ENCODE measurements around the gene TBX21.

TBX21 gene, protein sequence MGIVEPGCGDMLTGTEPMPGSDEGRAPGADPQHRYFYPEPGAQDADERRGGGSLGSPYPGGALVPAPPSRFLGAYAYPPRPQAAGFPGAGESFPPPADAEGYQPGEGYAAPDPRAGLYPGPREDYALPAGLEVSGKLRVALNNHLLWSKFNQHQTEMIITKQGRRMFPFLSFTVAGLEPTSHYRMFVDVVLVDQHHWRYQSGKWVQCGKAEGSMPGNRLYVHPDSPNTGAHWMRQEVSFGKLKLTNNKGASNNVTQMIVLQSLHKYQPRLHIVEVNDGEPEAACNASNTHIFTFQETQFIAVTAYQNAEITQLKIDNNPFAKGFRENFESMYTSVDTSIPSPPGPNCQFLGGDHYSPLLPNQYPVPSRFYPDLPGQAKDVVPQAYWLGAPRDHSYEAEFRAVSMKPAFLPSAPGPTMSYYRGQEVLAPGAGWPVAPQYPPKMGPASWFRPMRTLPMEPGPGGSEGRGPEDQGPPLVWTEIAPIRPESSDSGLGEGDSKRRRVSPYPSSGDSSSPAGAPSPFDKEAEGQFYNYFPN

DNA sequence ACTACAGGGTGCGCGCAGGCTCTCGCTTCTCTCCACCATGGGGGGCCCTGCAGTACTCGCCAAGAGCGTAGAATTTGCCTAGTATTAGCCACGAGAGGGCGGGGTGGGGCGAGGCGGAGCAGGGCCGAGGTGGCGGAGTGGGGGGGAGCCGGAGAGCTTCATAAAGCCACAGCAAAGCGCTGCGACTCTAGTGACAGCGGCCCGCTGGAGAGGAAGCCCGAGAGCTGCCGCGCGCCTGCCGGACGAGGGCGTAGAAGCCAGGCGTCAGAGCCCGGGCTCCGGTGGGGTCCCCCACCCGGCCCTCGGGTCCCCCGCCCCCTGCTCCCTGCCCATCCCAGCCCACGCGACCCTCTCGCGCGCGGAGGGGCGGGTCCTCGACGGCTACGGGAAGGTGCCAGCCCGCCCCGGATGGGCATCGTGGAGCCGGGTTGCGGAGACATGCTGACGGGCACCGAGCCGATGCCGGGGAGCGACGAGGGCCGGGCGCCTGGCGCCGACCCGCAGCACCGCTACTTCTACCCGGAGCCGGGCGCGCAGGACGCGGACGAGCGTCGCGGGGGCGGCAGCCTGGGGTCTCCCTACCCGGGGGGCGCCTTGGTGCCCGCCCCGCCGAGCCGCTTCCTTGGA, at the start of gene TBX21:
Gene TBX21 (plus strand): TSS at position 190 of the 627 bp plus-strand sequence. CDS start 219 bp downstream, at position 409.
- peak within 1 kb of the TSS; percentile 50 for H3K4me3 ChIP-seq (ENCODE audit: control insufficient read depth, low read depth, low read length)
- DNase-seq (ENCODE audit: low read depth) = peak; percentile 58
- TF ChIP-seq, protein P1, sequence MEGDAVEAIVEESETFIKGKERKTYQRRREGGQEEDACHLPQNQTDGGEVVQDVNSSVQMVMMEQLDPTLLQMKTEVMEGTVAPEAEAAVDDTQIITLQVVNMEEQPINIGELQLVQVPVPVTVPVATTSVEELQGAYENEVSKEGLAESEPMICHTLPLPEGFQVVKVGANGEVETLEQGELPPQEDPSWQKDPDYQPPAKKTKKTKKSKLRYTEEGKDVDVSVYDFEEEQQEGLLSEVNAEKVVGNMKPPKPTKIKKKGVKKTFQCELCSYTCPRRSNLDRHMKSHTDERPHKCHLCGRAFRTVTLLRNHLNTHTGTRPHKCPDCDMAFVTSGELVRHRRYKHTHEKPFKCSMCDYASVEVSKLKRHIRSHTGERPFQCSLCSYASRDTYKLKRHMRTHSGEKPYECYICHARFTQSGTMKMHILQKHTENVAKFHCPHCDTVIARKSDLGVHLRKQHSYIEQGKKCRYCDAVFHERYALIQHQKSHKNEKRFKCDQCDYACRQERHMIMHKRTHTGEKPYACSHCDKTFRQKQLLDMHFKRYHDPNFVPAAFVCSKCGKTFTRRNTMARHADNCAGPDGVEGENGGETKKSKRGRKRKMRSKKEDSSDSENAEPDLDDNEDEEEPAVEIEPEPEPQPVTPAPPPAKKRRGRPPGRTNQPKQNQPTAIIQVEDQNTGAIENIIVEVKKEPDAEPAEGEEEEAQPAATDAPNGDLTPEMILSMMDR (conservative IDR thresholded peaks at IDR 0.05; ENCODE audit: control insufficient read depth, insufficient read depth, low read depth, low read length) = peak; percentile 9

DNA sequence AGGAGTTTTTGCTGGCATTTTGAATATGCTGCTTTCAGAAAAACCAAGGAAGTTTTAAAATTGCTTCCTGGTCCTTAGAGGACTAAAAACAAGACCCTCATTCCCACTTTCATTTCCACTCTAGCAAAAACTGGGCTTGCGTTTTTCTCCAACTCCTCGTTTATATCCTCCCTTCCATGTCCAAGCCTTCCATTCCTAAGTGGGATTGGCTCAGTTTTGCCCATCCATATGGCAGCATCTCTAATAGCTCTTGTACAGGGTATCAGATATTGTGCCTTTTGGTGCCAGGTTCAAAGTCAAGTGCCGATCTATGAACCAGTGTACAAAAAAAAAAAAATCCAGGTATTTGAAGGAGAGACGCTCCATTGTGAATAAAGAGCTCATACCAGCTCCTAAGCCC, 49.0 kb upstream of the TBX21 start:
- no peak overlapping the region for H3K4me3 ChIP-seq (ENCODE audit: control insufficient read depth, low read depth, low read length)
- TF ChIP-seq, protein P1 (conservative IDR thresholded peaks at IDR 0.05; ENCODE audit: control insufficient read depth, insufficient read depth, low read depth, low read length) = no peak
- DNase-seq (ENCODE audit: low read depth) = no peak

DNA sequence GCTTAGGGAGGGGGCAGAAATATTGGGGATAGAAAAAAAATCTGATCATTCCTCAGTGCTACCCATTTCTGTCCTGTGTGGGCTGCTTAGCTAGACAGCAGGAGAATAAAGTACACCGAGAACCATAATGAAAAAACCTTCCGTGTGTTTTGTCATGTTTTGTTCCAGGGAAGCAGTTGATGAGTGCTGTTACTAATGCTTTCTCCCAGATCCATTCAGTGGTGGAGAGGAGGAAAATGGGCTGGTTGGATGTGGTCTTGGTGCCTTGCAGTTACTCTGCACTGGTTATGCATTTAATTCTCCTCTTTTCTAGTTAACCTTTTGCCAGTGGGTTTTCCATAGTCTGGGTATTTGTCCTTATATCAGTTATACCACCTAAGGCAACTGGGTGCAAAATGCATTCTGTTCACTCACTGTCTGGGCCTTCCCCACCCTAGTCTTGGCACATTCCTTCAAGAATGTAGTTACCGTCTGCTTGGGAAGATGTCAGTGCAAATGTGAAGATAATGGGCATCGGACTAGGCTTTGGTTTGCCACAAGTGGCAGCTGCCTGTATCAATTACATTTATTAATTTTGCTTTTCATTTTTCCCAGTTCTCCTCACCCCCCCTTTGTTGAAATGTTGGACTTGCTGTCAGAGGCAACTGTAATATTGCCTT, 48.4 kb upstream of the TBX21 start:
- H3K4me3 ChIP-seq (ENCODE audit: control insufficient read depth, low read depth, low read length) = no peak overlapping the region
- no peak for DNase-seq (ENCODE audit: low read depth)
- TF ChIP-seq, protein P1 (conservative IDR thresholded peaks at IDR 0.05; ENCODE audit: control insufficient read depth, insufficient read depth, low read depth, low read length) = no peak

DNA sequence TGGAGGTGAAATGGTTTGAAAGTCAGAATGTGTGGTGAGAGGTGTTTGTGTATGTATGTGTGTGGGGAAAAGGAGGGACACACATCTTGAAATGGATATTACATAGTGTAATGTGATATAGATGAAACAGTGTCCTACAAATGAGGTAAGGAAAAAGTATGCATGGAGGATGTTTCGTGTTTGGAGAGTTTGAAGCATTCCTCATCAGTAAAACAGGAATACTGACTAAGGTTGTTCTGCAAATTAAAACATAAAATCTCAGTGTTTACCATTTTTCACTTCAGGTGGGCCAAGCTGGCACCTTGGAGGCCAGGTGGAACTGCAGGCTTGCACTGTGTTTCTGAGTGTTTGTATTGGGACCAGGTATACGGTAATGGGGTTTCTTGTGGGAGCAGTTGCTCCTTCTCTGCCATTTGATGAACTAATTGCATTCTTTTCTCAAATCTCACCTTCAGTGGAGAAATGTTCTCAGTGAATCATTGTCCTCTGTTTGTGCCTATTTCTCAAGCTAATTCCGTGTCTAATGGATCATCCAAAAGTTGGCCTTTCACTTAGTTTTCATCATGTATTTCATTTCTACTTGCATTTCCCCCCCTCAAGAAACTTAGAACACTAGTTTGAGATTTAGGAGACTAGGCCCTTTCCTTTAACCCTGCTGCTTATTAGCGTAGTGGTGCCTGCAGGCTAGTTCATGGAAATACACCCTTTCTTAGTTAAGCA, 47.3 kb upstream of the TBX21 start:
- DNase-seq (ENCODE audit: low read depth) = peak; percentile 61
- H3K4me3 ChIP-seq (ENCODE audit: control insufficient read depth, low read depth, low read length) = no peak overlapping the region
- TF ChIP-seq, protein P1 (conservative IDR thresholded peaks at IDR 0.05; ENCODE audit: control insufficient read depth, insufficient read depth, low read depth, low read length) = no peak

DNA sequence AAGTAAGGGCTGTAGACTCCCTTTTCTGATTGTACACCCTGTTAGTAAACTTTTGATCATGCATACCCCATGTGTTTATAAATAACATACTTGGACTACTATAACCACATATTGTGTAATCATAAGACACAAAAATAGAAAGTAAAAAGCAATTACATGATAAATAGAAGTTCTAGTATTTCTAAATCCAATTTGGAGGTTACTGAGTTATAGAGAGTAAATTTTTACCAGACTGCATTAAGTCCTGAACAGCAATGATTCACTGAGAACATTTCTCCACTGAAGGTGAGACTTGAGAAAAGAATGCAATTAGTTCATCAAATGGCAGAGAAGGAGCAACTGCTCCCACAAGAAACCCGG, 46.8 kb upstream of the TBX21 start:
- TF ChIP-seq, protein P1 (conservative IDR thresholded peaks at IDR 0.05; ENCODE audit: control insufficient read depth, insufficient read depth, low read depth, low read length) = no peak
- DNase-seq (ENCODE audit: low read depth) = peak; percentile 71
- no peak overlapping the region for H3K4me3 ChIP-seq (ENCODE audit: control insufficient read depth, low read depth, low read length)
